Natural killer cell (primary cell): Measurements from ENCODE around the gene TAS2R43. TPM values are rescaled to one million over a fixed set of nuclear protein-coding genes. Genes with fewer than 3 reads are reported as not detected.
A peak's percentile ranks its signal among the peaks of the same experiment; 100 is the strongest.
"Not testable (repeated sequence)": the region's sequence is repeated elsewhere in the genome, so short reads cannot be mapped to it uniquely, and the experiment has no call there.

Experiments used
- ATAC-seq, 3 donors: fragments of 150-1000 bp in 2 of 3; fragments of 200-7000 bp in 1 of 3; cut with Tn5 transposase; 1 replicate in 1 of 3; 2 replicates in 2 of 3; pipeline ENCODE4 v1.10.0; 2021; ENCODE audit warnings: mild to moderate bottlenecking in 2 of 3, moderate library complexity in 2 of 3
- DNase-seq, 2 donors: peaks; one replicate each; pipeline versions ENCODE4 v3.0.0 to v3.0.0-alpha.2; 2013 to 2021; ENCODE audit warnings: mixed read lengths in 1 of 2
- H3K27ac ChIP-seq: one replicate; pipeline ENCODE4 v1.5.1; 2013; ENCODE audit warnings: mild to moderate bottlenecking, low read length
- H3K27me3 ChIP-seq: one replicate; pipeline ENCODE4 v1.6.1; 2013; ENCODE audit warnings: low read length; ENCODE audit not compliant: control insufficient read depth, insufficient read depth
- H3K36me3 ChIP-seq: one replicate; pipeline ENCODE4 v1.6.1; 2013; ENCODE audit warnings: low read length; ENCODE audit not compliant: control insufficient read depth, insufficient read depth
- H3K4me1 ChIP-seq: one replicate; pipeline ENCODE4 v1.6.1; 2013; ENCODE audit warnings: low read length; ENCODE audit not compliant: control insufficient read depth, insufficient read depth
- H3K4me3 ChIP-seq: one replicate; pipeline ENCODE4 v1.5.1; 2013; ENCODE audit warnings: low read length
- H3K9me3 ChIP-seq: one replicate; pipeline ENCODE4 v1.6.1; 2013; ENCODE audit warnings: low read length; ENCODE audit not compliant: control insufficient read depth, insufficient read depth
- H3K27ac Mint-ChIP-seq, 2 donors: one replicate each; pipeline ENCODE4 v1.8.0; 2022; ENCODE audit warnings: mild to moderate bottlenecking in 2 of 2, mixed read lengths in 2 of 2, moderate library complexity in 1 of 2
- H3K27me3 Mint-ChIP-seq, 2 donors: one replicate each; pipeline ENCODE4 v1.8.0; 2022; ENCODE audit warnings: low read depth in 2 of 2, mixed read lengths in 2 of 2
- H3K36me3 Mint-ChIP-seq: one replicate; pipeline ENCODE4 v1.8.0; 2022; ENCODE audit warnings: mixed read lengths
- H3K4me1 Mint-ChIP-seq, 2 donors: one replicate each; pipeline ENCODE4 v1.8.0; 2022; ENCODE audit warnings: mixed read lengths in 2 of 2
- H3K4me3 Mint-ChIP-seq: one replicate; pipeline ENCODE4 v1.8.0; 2022; ENCODE audit warnings: mild to moderate bottlenecking, moderate library complexity, mixed read lengths
- H3K9me3 Mint-ChIP-seq, 2 donors: one replicate each; pipeline ENCODE4 v1.8.0; 2022; ENCODE audit warnings: mixed read lengths in 2 of 2
- WGBS: methylation state at CpG from one replicate; pipeline ENCODE4 v1.1.7; 2013; ENCODE audit warnings: missing lambda C conversion rate; ENCODE audit not compliant: insufficient coverage; 5-methylcytosine and 5-hydroxymethylcytosine counted together
- intact Hi-C: fragments of 100-400 bp; cut with micrococcal nuclease; formaldehyde crosslinking; loops from one replicate; pipeline ENCODE4 v1.14.2; 2022
- total RNA-seq, 4 donors: library from RNA; stranded (reverse); fragments of 120-200 nt in 1 of 4; gene quantifications; one replicate each; pipeline versions ENCODE4 v1.2.3 to v1.2.4, GENCODE V29; 2013 to 2022
- TF ChIP-seq, protein P1 (sequence below): fragments of 200-600 bp; IDR thresholded peaks from one replicate; pipeline ENCODE4 v1.8.0; 2022; ENCODE audit warnings: antibody characterized with exemption

TAS2R43 gene
- total RNA-seq, 3 donors from 2014 or later (not counting 1 experiment from before 2014, with no cell fraction given): 2.1 to 6.7 (median 4.5) TPM

DNA sequence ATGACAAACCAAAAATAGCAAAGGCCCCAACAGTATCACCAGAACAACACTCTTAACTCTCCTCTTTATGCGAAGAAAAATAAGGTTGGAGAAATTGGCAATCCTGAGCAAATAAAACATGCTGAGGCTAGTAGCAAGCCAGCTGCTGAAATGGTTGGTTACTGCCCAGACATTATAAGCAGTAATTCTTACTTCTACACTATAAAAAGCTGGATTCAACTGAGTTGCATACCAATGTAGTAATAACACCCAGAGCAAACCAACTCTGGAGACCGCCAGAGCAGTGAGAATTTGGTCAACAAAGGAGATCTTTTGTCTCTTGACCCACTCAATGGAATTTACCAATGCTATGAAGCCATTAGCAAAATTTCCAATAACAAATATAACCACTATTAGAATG, 41.7 kb upstream of the TAS2R43 start:
- DNase-seq (no peak), ATAC-seq (no peak)
- H3K4me3 ChIP-seq: no peak overlapping the region
- H3K36me3 ChIP-seq: no peaks in the 10 kb centered on the region
- Mint-ChIP-seq H3K4me1 (peaks cover 35 to 55% of the 10 kb centered on the region in 2 donors), H3K4me3 (no peak overlapping the region), H3K9me3 (no peaks in the 10 kb centered on the region), H3K36me3 (no peaks in the 10 kb centered on the region), H3K27ac (peak overlapping the region in 1 of 2 donors; percentile 58), H3K27me3 (no peaks in the 10 kb centered on the region)
- no peaks in the 10 kb centered on the region for H3K4me1 ChIP-seq
- intact Hi-C loops: no loop called here
- no peaks in the 10 kb centered on the region for H3K9me3 ChIP-seq
- TF ChIP-seq, protein P1, sequence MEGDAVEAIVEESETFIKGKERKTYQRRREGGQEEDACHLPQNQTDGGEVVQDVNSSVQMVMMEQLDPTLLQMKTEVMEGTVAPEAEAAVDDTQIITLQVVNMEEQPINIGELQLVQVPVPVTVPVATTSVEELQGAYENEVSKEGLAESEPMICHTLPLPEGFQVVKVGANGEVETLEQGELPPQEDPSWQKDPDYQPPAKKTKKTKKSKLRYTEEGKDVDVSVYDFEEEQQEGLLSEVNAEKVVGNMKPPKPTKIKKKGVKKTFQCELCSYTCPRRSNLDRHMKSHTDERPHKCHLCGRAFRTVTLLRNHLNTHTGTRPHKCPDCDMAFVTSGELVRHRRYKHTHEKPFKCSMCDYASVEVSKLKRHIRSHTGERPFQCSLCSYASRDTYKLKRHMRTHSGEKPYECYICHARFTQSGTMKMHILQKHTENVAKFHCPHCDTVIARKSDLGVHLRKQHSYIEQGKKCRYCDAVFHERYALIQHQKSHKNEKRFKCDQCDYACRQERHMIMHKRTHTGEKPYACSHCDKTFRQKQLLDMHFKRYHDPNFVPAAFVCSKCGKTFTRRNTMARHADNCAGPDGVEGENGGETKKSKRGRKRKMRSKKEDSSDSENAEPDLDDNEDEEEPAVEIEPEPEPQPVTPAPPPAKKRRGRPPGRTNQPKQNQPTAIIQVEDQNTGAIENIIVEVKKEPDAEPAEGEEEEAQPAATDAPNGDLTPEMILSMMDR: no peak
- 100% methylated on average over 2 of the region's 2 CpGs for WGBS
- no peaks in the 10 kb centered on the region for H3K27me3 ChIP-seq
- H3K27ac ChIP-seq: no peak overlapping the region

DNA sequence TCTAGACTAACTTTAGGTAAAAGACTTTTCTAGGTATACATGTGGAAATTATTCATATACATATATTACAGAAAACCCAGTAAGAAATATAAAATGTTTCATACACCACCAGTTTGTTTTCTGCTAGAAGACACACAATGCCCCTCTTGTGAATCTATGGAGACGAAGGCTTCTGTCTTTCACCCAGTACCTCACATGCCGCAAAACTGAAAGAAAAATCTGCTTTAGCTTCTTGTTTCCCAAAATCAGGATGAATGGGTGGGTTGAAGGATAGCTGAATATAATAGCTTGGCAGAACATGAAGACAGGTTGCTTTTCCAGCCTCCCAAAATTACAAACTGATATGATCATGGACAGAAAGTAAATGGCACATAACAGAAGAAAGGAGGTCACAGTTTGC, 41.0 kb upstream of the TAS2R43 start:
- H3K4me3 Mint-ChIP-seq: no peak overlapping the region
- DNase-seq (no peak), ATAC-seq (no peak)
- H3K27ac Mint-ChIP-seq: peak overlapping the region in 1 of 2 donors; percentile 58
- TF ChIP-seq, protein P1: no peak
- Histone ChIP-seq H3K4me3 (no peak overlapping the region), H3K9me3 (no peaks in the 10 kb centered on the region), H3K36me3 (no peaks in the 10 kb centered on the region), H3K4me1 (no peaks in the 10 kb centered on the region), H3K27ac (no peak overlapping the region), H3K27me3 (no peaks in the 10 kb centered on the region)
- peaks cover 35 to 60% of the 10 kb centered on the region in 2 donors for H3K4me1 Mint-ChIP-seq
- H3K36me3 Mint-ChIP-seq: no peaks in the 10 kb centered on the region
- no peaks in the 10 kb centered on the region for H3K9me3 Mint-ChIP-seq
- H3K27me3 Mint-ChIP-seq: no peaks in the 10 kb centered on the region
- intact Hi-C loops: no loop called here
- 94% methylated on average over 2 of the region's 2 CpGs for WGBS

DNA sequence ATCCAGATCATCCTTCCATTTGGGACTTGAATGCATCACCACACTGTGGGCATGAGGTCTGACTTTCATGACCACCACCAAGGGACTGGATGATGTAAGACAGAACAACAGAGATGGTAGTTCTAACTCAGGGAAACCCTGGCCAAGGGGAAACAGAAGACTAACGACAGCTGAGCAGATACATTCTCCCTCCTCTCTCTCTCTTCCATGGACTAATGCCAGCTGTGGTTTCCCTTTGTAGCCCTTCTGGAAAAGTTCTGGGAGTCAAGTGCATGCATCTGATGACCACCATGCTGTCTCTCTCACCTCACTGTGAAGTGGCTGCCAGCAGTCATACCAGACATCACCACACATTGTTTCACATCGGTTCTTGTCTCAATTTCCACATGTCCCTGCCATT, 38.9 kb upstream of the TAS2R43 start:
- ATAC-seq: no peak
- H3K4me3 ChIP-seq: no peak overlapping the region
- intact Hi-C loops: no loop called here
- no peak overlapping the region for H3K27ac ChIP-seq
- Mint-ChIP-seq H3K36me3 (no peaks in the 10 kb centered on the region), H3K4me1 (peaks cover 38 to 54% of the 10 kb centered on the region in 2 donors), H3K27me3 (no peaks in the 10 kb centered on the region), H3K27ac (no peak overlapping the region), H3K9me3 (no peaks in the 10 kb centered on the region), H3K4me3 (no peak overlapping the region)
- WGBS: 0% methylated on average over 1 of the region's 2 CpGs
- TF ChIP-seq, protein P1: no peak
- no peaks in the 10 kb centered on the region for H3K4me1 ChIP-seq
- no peaks in the 10 kb centered on the region for H3K27me3 ChIP-seq
- H3K36me3 ChIP-seq: no peaks in the 10 kb centered on the region
- H3K9me3 ChIP-seq: no peaks in the 10 kb centered on the region
- DNase-seq: no peak

DNA sequence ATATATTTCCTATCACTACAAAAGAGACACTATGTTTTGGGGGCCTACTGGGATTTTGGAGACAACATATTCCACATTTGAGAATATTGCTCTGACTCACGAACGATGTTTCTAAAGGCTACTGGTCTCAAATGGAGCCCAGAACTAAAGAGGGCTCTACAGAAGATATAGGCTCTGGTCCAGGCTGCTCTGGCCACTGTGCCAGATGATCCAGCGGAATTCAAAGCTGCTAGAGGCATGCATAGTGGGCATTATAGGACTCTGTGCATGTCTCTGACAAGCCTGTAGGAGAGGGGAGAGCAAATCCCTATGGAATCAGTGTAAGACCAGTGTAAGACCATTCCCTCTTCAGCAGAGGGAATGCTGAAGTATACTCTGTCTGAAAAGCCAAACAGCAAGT, 38.3 kb upstream of the TAS2R43 start:
- Mint-ChIP-seq H3K27me3 (no peaks in the 10 kb centered on the region), H3K27ac (no peak overlapping the region), H3K36me3 (no peaks in the 10 kb centered on the region), H3K4me1 (peaks cover 37 to 50% of the 10 kb centered on the region in 2 donors), H3K9me3 (no peaks in the 10 kb centered on the region), H3K4me3 (no peak overlapping the region)
- no peak for DNase-seq
- intact Hi-C loops: no loop called here
- Histone ChIP-seq H3K9me3 (no peaks in the 10 kb centered on the region), H3K36me3 (no peaks in the 10 kb centered on the region), H3K27ac (no peak overlapping the region), H3K4me1 (no peaks in the 10 kb centered on the region), H3K27me3 (no peaks in the 10 kb centered on the region), H3K4me3 (no peak overlapping the region)
- TF ChIP-seq, protein P1: no peak
- 98% methylated on average over 3 of the region's 3 CpGs for WGBS
- ATAC-seq: no peak

DNA sequence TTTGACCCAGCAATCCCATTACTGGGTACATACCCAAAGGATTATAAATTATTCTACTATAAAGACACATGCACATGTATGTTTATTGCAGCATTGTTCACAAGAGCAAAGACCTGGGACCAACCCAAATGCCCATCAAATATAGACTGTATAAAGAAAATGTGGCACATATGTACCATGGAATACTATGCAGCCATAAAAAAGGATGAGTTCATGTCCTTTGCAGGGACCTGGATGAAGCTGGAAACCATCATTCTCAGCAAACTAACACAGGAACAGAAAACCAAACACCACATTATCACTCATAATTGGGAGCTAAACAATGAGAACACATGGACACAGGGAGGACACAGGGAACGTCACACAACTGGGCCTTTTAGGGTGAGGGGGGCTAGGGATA, 22.0 kb upstream of the TAS2R43 start:
- peaks cover 69 to 70% of the 10 kb centered on the region in 2 donors for H3K4me1 Mint-ChIP-seq
- H3K9me3 ChIP-seq, H3K36me3 Mint-ChIP-seq, intact Hi-C loops, H3K9me3 Mint-ChIP-seq, H3K4me3 Mint-ChIP-seq, H3K36me3 ChIP-seq, DNase-seq, H3K27ac ChIP-seq, H3K27me3 ChIP-seq, H3K27me3 Mint-ChIP-seq, ATAC-seq, H3K4me1 ChIP-seq, H3K4me3 ChIP-seq, H3K27ac Mint-ChIP-seq: not testable (repeated sequence)
- WGBS: 100% methylated on average over 1 of the region's 1 CpG
